Right lobe of liver (tissue), 6 donors: ENCODE measurements around the gene CNIH3. TPM values are rescaled to one million over a fixed set of nuclear protein-coding genes. Genes with fewer than 3 reads are reported as not detected.

Experiments used
- ATAC-seq, 4 donors: fragments of 200-7000 bp; cut with Tn5 transposase; one replicate each; pipeline ENCODE4 v1.9.1; 2020; ENCODE audit warnings: mild to moderate bottlenecking in 4 of 4, moderate library complexity in 4 of 4
- DNase-seq, 3 donors: peaks; one replicate each; pipeline ENCODE4 v3.0.0-alpha.2; 2020
- H3K27ac ChIP-seq, 3 donors: fragments of 200-600 bp; one replicate each; pipeline ENCODE4 v1.8.0; 2022
- H3K27me3 ChIP-seq, 2 donors: fragments of 200-600 bp; one replicate each; pipeline ENCODE4 v1.8.0; 2022
- H3K36me3 ChIP-seq, 4 donors: fragments of 200-600 bp; sonication (generic) in 1 of 4; one replicate each; pipeline versions ENCODE4 v1.5.1 to v1.8.0; 2017 to 2022; ENCODE audit warnings: control low read depth in 1 of 4
- H3K4me1 ChIP-seq, 4 donors: fragments of 200-600 bp; sonication (generic) in 1 of 4; one replicate each; pipeline versions ENCODE4 v1.5.1 to v1.8.0; 2017 to 2022; ENCODE audit warnings: control low read depth in 1 of 4
- H3K4me3 ChIP-seq, 3 donors: fragments of 200-600 bp; one replicate each; pipeline ENCODE4 v1.8.0; 2022
- H3K9me3 ChIP-seq, 4 donors: fragments of 200-600 bp; sonication (generic) in 1 of 4; one replicate each; pipeline versions ENCODE4 v1.5.1 to v1.8.0; 2017 to 2022; ENCODE audit warnings: control low read depth in 1 of 4
- POLR2A ChIP-seq: fragments of 450-650 bp; IDR thresholded peaks from one replicate; pipeline ENCODE4 v1.6.1; 2017; ENCODE audit warnings: antibody characterized with exemption, mild to moderate bottlenecking
- WGBS: methylation state at CpG from one replicate; pipeline ENCODE4 v1.1.6; 2018; ENCODE audit warnings: low coverage, low lambda C conversion rate; ENCODE audit not compliant: insufficient coverage; ENCODE audit errors: missing lambda C conversion rate; 5-methylcytosine and 5-hydroxymethylcytosine counted together
- intact Hi-C, 2 donors: fragments of 100-400 bp; cut with DNase I; formaldehyde crosslinking; loops; one replicate each; pipeline versions ENCODE4 v1.11.2 to v1.14.1; 2022
- total RNA-seq, 6 experiments: library from RNA; depleted of rRNA in 2 of 6; stranded (reverse); fragments of >200 nt in 2 of 6; fragmentation: NEBNext Ultra II Directional in 3 of 6; extraction: Animal tissue kit (Norgen Biotek cat#: 25700) in 3 of 6; gene quantifications; one replicate each; pipeline versions ENCODE4 v1.1.0 to v1.2.4, GENCODE V29; 2016 to 2023
- TF ChIP-seq, protein P1 (sequence below), 4 donors: fragments of 200-600 bp in 3 of 4; fragments of 450-650 bp in 1 of 4; IDR thresholded peaks; one replicate each; pipeline versions ENCODE4 v1.5.1 to v1.8.0; 2016 to 2022; ENCODE audit warnings: antibody characterized with exemption in 4 of 4, mild to moderate bottlenecking in 2 of 4
- donor health status: DM: no; HTN: yes; CAD: no.
- donor health status: DM: no; HTN: no; CAD: no.
- donor health status: DM: no; HTN: no; CAD: no.
- donor health status: DM: no; HTN: yes; CAD: no.
- donor health status: DM: no; HTN: yes; CAD: no.

The CNIH3 gene
- total RNA-seq, 6 experiments from 2014 or later, result 0.12 to 1.6 (median 0.55) TPM

DNA sequence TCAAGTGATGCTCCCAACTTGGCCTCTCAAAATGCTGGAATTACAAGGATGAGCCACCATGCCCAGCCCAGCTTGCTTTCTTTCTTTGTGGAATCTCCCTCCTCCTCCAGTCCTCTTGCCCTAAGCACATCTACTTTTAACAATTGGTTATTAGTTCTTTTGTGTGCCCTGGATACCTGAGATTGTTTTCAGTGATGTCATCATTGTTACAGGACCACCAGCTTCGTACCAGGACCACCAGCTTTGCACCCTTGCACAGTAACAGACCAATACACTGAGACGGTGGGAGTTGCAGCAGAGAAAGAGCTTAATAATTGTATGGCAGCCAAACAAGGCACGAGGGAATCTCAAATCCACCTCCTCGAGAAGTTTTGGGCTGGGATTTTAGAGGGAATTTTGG lies 71.3 kb downstream of the CNIH3 start:
- Histone ChIP-seq H3K9me3 (no peaks in the 10 kb centered on the region), H3K27me3 (no peaks in the 10 kb centered on the region), H3K4me3 (no peak overlapping the region), H3K36me3 (no peaks in the 10 kb centered on the region), H3K4me1 (no peaks in the 10 kb centered on the region), H3K27ac (no peak overlapping the region)
- ATAC-seq (no peak), DNase-seq (no peak)
- intact Hi-C loops, result no loop called here
- WGBS, result 59% methylated on average over 4 of the region's 4 CpGs
- TF ChIP-seq, protein P1, sequence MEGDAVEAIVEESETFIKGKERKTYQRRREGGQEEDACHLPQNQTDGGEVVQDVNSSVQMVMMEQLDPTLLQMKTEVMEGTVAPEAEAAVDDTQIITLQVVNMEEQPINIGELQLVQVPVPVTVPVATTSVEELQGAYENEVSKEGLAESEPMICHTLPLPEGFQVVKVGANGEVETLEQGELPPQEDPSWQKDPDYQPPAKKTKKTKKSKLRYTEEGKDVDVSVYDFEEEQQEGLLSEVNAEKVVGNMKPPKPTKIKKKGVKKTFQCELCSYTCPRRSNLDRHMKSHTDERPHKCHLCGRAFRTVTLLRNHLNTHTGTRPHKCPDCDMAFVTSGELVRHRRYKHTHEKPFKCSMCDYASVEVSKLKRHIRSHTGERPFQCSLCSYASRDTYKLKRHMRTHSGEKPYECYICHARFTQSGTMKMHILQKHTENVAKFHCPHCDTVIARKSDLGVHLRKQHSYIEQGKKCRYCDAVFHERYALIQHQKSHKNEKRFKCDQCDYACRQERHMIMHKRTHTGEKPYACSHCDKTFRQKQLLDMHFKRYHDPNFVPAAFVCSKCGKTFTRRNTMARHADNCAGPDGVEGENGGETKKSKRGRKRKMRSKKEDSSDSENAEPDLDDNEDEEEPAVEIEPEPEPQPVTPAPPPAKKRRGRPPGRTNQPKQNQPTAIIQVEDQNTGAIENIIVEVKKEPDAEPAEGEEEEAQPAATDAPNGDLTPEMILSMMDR (IDR thresholded peaks at IDR 0.05), result no peak
- no peak for TF ChIP-seq POLR2A

DNA sequence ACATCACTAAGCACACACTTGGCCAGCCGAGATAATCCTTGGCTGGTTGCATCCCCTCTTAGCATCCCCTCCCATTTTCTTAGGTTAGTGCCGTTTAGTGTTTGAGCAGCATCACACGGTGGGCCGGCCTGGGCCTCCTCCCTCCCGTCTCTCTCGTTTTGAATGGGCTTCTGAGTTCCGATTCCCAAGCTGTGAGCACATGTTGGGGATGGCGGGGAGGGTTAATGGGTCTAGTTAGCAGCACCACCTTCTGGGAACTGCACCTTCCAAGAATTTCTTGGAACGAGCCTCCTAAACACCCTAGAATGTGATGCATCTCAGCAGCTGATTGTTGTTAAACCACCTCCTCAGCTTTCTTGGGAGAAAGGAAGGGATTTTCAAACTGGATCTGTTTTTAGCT lies 73.3 kb downstream of the CNIH3 start:
- WGBS, result 79% methylated on average over 7 of the region's 9 CpGs
- Histone ChIP-seq H3K4me1 (no peaks in the 10 kb centered on the region), H3K27ac (no peak overlapping the region), H3K4me3 (no peak overlapping the region), H3K27me3 (no peaks in the 10 kb centered on the region), H3K9me3 (no peaks in the 10 kb centered on the region), H3K36me3 (no peaks in the 10 kb centered on the region)
- DNase-seq (no peak), ATAC-seq (no peak)
- intact Hi-C loops, result no loop called here
- no peak for TF ChIP-seq POLR2A
- TF ChIP-seq, protein P1 (IDR thresholded peaks at IDR 0.05), result no peak

DNA sequence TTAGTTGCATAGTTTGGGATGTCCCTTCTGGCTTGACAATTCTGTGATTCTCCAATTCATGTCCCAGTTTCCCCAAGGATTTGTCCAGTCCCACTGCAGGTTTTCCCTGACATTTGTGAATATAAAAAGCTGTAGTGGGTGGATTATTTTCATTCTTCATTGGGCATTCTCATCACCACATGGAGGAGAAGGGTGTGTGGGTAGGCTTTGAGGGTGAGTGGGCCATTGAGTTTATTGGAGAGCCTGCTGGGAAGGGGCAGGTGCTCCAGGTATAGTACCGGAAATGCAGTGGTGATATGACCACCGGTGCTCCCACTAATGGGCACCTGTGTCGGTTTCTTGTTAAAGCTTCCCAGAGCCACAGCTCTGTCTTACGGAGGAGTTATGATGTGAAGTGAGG lies 74.5 kb downstream of the CNIH3 start:
- no peak overlapping the region for H3K4me3 ChIP-seq
- no peaks in the 10 kb centered on the region for H3K27me3 ChIP-seq
- no peak overlapping the region for H3K27ac ChIP-seq
- no peaks in the 10 kb centered on the region for H3K9me3 ChIP-seq
- intact Hi-C loops, result no loop called here
- 100% methylated on average over 2 of the region's 4 CpGs for WGBS
- ATAC-seq (no peak), DNase-seq (no peak)
- no peaks in the 10 kb centered on the region for H3K36me3 ChIP-seq
- TF ChIP-seq, protein P1 (IDR thresholded peaks at IDR 0.05), result no peak
- no peak for TF ChIP-seq POLR2A
- H3K4me1 ChIP-seq, result no peaks in the 10 kb centered on the region

GRCh38 chr1:224691148-224691925 lies 75.2 kb downstream of the CNIH3 start:
- peak in 1 of 4 donors; percentile 48 for ATAC-seq
- 42% methylated on average over 2 of the region's 4 CpGs for WGBS
- H3K4me3 ChIP-seq, result no peak overlapping the region
- no peaks in the 10 kb centered on the region for H3K36me3 ChIP-seq
- no peaks in the 10 kb centered on the region for H3K9me3 ChIP-seq
- no peak overlapping the region for H3K27ac ChIP-seq
- TF ChIP-seq, protein P1 (IDR thresholded peaks at IDR 0.05), result no peak
- TF ChIP-seq POLR2A, result no peak
- H3K4me1 ChIP-seq, result no peaks in the 10 kb centered on the region
- no peaks in the 10 kb centered on the region for H3K27me3 ChIP-seq
- intact Hi-C loops, result no loop called here
- no peak for DNase-seq
